OCI-LY1 (cell line): ENCODE data around the gene EMX1.

Experiments
- H2AFZ ChIP-seq: fragments of 200-600 bp; sonication (generic), shearing (Covaris generic); 2 replicates; pipeline ENCODE4 v1.6.0; 2014; ENCODE audit warnings: antibody characterized with exemption, mild to moderate bottlenecking, low read length
- H3F3A ChIP-seq: fragments of 200-600 bp; sonication (generic), shearing (Covaris generic); 2 replicates; pipeline ENCODE4 v1.6.0; 2014; ENCODE audit warnings: mild to moderate bottlenecking, antibody characterized with exemption, low read length, moderate library complexity; ENCODE audit not compliant: insufficient read depth
- H3K27ac ChIP-seq: fragments of 200-600 bp; sonication (generic); 2 replicates; pipeline ENCODE4 v1.5.1; 2014; ENCODE audit warnings: low read length, mixed run types, mild to moderate bottlenecking, low read depth; ENCODE audit not compliant: poor library complexity, severe bottlenecking
- H3K27me3 ChIP-seq: fragments of 200-600 bp; sonication (generic); 2 replicates; pipeline ENCODE4 v1.6.0; 2014; ENCODE audit warnings: antibody characterized with exemption, mild to moderate bottlenecking, low read length, moderate library complexity; ENCODE audit not compliant: insufficient read depth
- H3K36me3 ChIP-seq: fragments of 200-600 bp; sonication (generic); 2 replicates; pipeline ENCODE4 v1.6.1; 2014; ENCODE audit warnings: mild to moderate bottlenecking, antibody characterized with exemption, low read length, moderate library complexity, mixed read lengths; ENCODE audit not compliant: insufficient read depth
- H3K4me1 ChIP-seq: fragments of 200-600 bp; sonication (generic); 2 replicates; pipeline ENCODE4 v1.5.1; 2014; ENCODE audit warnings: mild to moderate bottlenecking, low read length, moderate library complexity; ENCODE audit not compliant: insufficient read depth, severe bottlenecking
- H3K4me2 ChIP-seq: fragments of 200-600 bp; sonication (generic), shearing (Covaris generic); 2 replicates; pipeline ENCODE4 v1.6.1; 2014; ENCODE audit warnings: low read length
- H3K4me3 ChIP-seq: fragments of 200-600 bp; sonication (generic); 2 replicates; pipeline ENCODE4 v1.5.1; 2014; ENCODE audit warnings: low read length, low read depth, mild to moderate bottlenecking, mixed read lengths; ENCODE audit not compliant: poor library complexity, severe bottlenecking
- H3K79me2 ChIP-seq: fragments of 200-600 bp; shearing (Covaris generic); 2 replicates; pipeline ENCODE4 v1.6.1; 2016; ENCODE audit warnings: mixed run types, low read length, mixed read lengths; ENCODE audit not compliant: insufficient read depth
- H3K9ac ChIP-seq: fragments of 200-600 bp; sonication (generic), shearing (Covaris generic); 2 replicates; pipeline ENCODE4 v1.6.1; 2014; ENCODE audit warnings: mild to moderate bottlenecking, low read length, mixed read lengths
- H3K9me2 ChIP-seq: fragments of 200-600 bp; sonication (generic), shearing (Covaris generic); 2 replicates; pipeline ENCODE4 v1.6.1; 2014; ENCODE audit warnings: low read depth, mild to moderate bottlenecking, low read length, mixed read lengths
- H3K9me3 ChIP-seq: fragments of 200-600 bp; shearing (Covaris generic); 2 replicates; pipeline ENCODE4 v1.6.1; 2014; ENCODE audit warnings: low read length, mixed read lengths
- H4K20me1 ChIP-seq: fragments of 200-600 bp; sonication (generic), shearing (Covaris generic); 2 replicates; pipeline ENCODE4 v1.6.0; 2016; ENCODE audit warnings: mild to moderate bottlenecking, low read length; ENCODE audit not compliant: insufficient read depth
- EZH2 ChIP-seq: fragments of 200-600 bp; sonication (generic), shearing (Covaris generic); IDR thresholded peaks from 2 replicates; pipeline ENCODE4 v1.8.0; 2017; ENCODE audit warnings: borderline replicate concordance, mixed run types, mild to moderate bottlenecking, antibody characterized with exemption, low read length, moderate library complexity, mixed read lengths
- TF ChIP-seq, protein P1 (sequence below): fragments of 200-600 bp; sonication (generic), shearing (Covaris generic); IDR thresholded peaks from 2 replicates; pipeline ENCODE4 v1.5.1; 2017; ENCODE audit warnings: mild to moderate bottlenecking, antibody characterized with exemption, low read length, moderate library complexity, mixed read lengths

The EMX1 gene

DNA sequence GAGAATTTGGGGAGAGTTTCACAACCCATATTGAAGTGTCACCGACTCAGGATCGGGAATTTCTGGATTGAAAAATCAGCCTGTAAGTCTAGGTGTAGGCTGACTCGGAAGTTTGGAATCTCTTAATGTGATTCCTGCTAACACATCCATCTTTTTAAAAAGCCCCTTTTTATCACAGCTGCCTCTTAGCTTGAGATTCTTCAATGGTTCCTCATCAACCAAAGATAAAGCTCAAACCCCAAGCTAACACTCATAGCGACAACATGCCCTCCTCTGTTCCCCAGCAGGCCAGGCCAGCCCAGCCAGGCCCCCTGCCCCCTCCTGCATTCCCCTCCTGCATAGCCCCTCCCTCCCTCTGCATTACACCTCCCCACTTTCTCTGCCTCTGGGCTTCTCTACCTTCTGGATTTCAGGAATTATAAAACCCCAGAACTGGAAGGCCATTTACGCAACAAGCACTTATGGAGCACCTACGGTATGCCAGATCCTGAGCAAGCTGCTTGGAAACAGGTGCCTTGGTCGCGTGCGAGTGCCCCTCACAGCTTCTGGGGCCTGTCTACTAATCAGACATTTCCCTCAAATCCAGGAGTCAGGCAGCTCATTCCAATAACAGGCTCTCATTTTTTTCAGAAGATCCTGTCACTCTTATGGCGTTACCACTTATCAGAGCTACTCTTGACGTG, 63.4 kb downstream of the EMX1 start:
- no peak overlapping the region for H3K9ac ChIP-seq
- H3K4me1 ChIP-seq, result peaks cover 3% of the 10 kb centered on the region

DNA sequence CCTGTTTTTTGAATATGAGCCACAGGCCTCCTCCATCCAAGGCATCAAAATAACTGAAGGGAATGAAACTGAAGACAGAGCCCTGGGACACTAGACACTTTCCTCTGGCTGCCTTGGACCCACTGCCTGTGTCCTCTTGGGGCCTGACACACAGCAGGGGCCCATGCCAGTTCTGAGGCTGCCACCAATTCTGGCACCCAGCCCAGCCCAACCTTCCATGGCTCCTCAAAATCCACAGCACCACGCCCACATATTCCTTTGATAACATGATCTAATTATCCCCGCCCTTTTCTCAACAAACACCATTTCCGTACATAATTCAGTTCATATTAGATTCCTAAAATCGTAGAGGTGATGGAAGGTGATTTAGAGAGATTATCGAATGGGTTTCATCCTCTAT, 64.2 kb downstream of the EMX1 start:
- Histone ChIP-seq H2AFZ (no peak overlapping the region), H3K27ac (no peak overlapping the region), H3K4me2 (no peak overlapping the region), H3K4me3 (no peak overlapping the region), H4K20me1 (no peaks in the 10 kb centered on the region), H3K4me1 (peaks cover 3% of the 10 kb centered on the region), H3K9me2 (no peaks in the 10 kb centered on the region), H3F3A (no peaks in the 10 kb centered on the region), H3K79me2 (no peaks in the 10 kb centered on the region), H3K36me3 (no peaks in the 10 kb centered on the region), H3K9me3 (no peaks in the 10 kb centered on the region), H3K27me3 (no peaks in the 10 kb centered on the region), H3K9ac (no peak overlapping the region)
- TF ChIP-seq, protein P1, sequence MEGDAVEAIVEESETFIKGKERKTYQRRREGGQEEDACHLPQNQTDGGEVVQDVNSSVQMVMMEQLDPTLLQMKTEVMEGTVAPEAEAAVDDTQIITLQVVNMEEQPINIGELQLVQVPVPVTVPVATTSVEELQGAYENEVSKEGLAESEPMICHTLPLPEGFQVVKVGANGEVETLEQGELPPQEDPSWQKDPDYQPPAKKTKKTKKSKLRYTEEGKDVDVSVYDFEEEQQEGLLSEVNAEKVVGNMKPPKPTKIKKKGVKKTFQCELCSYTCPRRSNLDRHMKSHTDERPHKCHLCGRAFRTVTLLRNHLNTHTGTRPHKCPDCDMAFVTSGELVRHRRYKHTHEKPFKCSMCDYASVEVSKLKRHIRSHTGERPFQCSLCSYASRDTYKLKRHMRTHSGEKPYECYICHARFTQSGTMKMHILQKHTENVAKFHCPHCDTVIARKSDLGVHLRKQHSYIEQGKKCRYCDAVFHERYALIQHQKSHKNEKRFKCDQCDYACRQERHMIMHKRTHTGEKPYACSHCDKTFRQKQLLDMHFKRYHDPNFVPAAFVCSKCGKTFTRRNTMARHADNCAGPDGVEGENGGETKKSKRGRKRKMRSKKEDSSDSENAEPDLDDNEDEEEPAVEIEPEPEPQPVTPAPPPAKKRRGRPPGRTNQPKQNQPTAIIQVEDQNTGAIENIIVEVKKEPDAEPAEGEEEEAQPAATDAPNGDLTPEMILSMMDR, result no peak
- TF ChIP-seq EZH2, result no peak

More for the DNA sequence above, 63.4 kb downstream of the EMX1 start:
- Histone ChIP-seq H3K4me3 (no peak overlapping the region), H3K9me3 (no peaks in the 10 kb centered on the region), H3F3A (no peaks in the 10 kb centered on the region), H3K27me3 (no peaks in the 10 kb centered on the region), H3K79me2 (no peaks in the 10 kb centered on the region), H3K9me2 (no peaks in the 10 kb centered on the region), H3K27ac (no peak overlapping the region), H4K20me1 (no peaks in the 10 kb centered on the region), H2AFZ (no peak overlapping the region), H3K36me3 (no peaks in the 10 kb centered on the region), H3K4me2 (no peak overlapping the region)
- no peak for TF ChIP-seq EZH2
- TF ChIP-seq, protein P1, result no peak

DNA sequence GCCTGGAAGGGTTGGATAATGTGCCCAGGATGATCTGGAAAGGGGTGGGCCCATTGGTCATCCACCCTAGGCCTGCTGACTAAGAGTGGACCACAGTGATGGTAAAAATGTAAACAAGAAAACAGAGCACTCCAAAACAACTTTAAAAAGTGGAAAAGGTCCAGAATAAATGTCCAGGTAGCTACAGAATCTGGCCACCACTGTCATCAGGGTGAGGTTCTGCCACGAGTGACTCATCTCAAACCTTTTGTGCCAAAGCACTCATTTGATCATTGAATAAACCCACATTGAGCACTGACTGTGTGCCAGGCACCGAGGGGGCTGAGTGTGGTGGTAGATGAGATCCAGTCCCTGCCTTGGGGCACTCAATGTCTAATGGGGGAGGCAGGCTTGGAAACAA, 64.9 kb downstream of the EMX1 start:
- H4K20me1 ChIP-seq, result no peaks in the 10 kb centered on the region
- peaks cover 3% of the 10 kb centered on the region for H3K4me1 ChIP-seq
- H3K79me2 ChIP-seq, result no peaks in the 10 kb centered on the region
- no peak overlapping the region for H3K4me3 ChIP-seq
- no peak overlapping the region for H3K27ac ChIP-seq
- H3F3A ChIP-seq, result no peaks in the 10 kb centered on the region
- no peaks in the 10 kb centered on the region for H3K36me3 ChIP-seq
- no peaks in the 10 kb centered on the region for H3K27me3 ChIP-seq
- no peak for TF ChIP-seq EZH2
- TF ChIP-seq, protein P1, result no peak
- H2AFZ ChIP-seq, result no peak overlapping the region
- no peaks in the 10 kb centered on the region for H3K9me3 ChIP-seq
- H3K9ac ChIP-seq, result no peak overlapping the region
- H3K4me2 ChIP-seq, result no peak overlapping the region
- H3K9me2 ChIP-seq, result no peaks in the 10 kb centered on the region
